ENCODE data around the gene NCOR1. TPM values are rescaled to one million over a fixed set of nuclear protein-coding genes. Genes with fewer than 3 reads are reported as not detected.
A peak's percentile ranks its signal among the peaks of the same experiment; 100 is the strongest.

Gene NCOR1
- polyA plus RNA-seq, 3 donors: 23.2 to 47.0 (median 37.9) TPM

DNA sequence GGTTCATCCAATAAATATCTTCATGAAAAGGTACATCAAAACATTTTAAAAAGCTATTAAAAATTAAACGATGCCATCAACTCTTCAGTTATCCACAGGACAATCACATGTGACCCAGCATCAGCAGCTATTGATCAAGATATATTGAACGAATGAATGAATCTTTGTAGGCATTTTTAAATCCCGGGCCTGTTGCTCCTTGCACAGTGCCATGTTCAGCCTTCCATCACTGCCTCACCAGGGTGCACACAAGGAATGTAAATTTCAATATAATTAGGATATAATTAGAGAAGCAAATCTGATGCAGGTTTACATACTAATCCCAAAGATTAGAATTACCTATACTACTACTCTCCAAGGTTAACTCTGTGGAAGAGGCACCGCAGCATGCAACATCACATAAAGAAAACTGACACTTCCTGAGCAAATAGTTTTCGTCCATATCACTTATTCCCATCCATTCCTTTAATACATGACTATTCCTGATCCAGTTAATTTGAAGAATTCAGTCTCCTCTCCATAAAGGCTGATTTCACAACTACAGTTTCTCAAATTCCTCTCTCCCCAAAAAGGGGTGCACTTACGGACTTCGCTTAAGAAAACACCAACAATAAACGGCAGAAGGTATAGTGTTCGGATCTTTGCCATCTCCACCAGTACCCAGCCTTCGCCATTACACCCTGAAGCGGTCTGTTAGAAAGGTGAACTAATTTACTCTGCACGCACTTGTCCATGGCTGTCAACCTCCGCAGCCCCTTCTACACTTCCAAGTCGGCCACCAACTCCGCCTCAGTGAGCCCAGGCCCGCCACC lies 938 bp downstream of the NCOR1 start:
- intact Hi-C loops (cut with micrococcal nuclease): loop anchor here in 1 of 2 donors (5.0 to 10.0 kb wide), 2 partner anchors 73 to 170 kb away; partner anchors contain the start of gene UBB
- no peak for DNase-seq
- WGBS (ENCODE audit: insufficient coverage): 2% methylated on average over 9 of the region's 16 CpGs

DNA sequence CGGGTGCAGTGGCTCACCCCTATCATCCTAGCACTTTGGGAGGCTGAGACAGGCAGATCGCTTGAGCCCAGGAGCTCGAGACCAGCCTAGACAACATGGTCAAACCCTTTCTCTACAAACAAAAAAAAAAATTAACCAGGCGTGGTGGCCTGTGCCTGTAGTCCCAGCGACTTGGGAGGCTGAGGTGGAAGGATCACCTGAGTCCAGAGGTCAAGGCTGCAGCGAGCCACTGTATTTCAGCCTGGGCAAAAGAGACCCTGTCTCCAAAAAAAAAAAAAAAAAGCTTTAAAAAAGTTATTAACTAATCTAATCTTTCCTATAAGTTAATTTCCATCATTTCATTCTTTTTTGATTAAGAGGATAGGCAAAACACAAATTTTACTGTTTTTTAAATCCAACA lies 2.5 kb downstream of the NCOR1 start:
- Histone ChIP-seq H4K20me1 (ENCODE audit: insufficient read depth, low read length) (peaks cover 71% of the 10 kb centered on the region), H3K79me2 (ENCODE audit: insufficient read depth, low read length) (peaks cover 88% of the 10 kb centered on the region), H3K9ac (ENCODE audit: insufficient read depth, low read length, poor library complexity, severe bottlenecking) (no peak overlapping the region), H3K4me1 (ENCODE audit: control insufficient read depth in 1 of 2, insufficient read depth in 2 of 2, low read length in 2 of 2) (peaks cover 30 to 42% of the 10 kb centered on the region in 2 donors), H3K4me3 (replicated peaks in 1 of 3; ENCODE audit: low read depth in 2 of 3, low read length in 3 of 3) (no peak overlapping the region), H3K27ac (ENCODE audit: low read depth in 1 of 2, low read length in 2 of 2) (no peak overlapping the region), H3K27me3 (ENCODE audit: control insufficient read depth in 2 of 2, insufficient read depth in 2 of 2, low read length in 2 of 2) (no peaks in the 10 kb centered on the region), H3K9me3 (replicated peaks in 1 of 2; ENCODE audit: control insufficient read depth in 1 of 2, insufficient read depth in 1 of 2, low read length in 2 of 2) (no peaks in the 10 kb centered on the region), H2AFZ (ENCODE audit: insufficient read depth, low read depth, low read length, poor library complexity, severe bottlenecking) (no peak overlapping the region), H3K36me3 (replicated peaks in 1 of 2; ENCODE audit: control insufficient read depth in 1 of 2, insufficient read depth in 2 of 2, low read length in 2 of 2) (no peaks in the 10 kb centered on the region), H3K4me2 (replicated peaks; ENCODE audit: extremely low read depth, low read length, poor library complexity, severe bottlenecking) (no peak overlapping the region)
- Mint-ChIP-seq H3K4me1 (peaks cover 42% of the 10 kb centered on the region), H3K9me3 (peaks cover 0 to 3% (median 0%) of the 10 kb centered on the region in 7 donors), H3K4me3 (peak overlapping the region in 1 of 2 donors; percentile 20), H3K27ac (peak overlapping the region in 3 of 7 donors; percentile 8 to 72 (median 24)), H3K36me3 (peaks cover 0 to 3% of the 10 kb centered on the region in 2 donors), H3K27me3 (ENCODE audit: low read depth in 3 of 3) (no peaks in the 10 kb centered on the region)
- TF ChIP-seq, protein P1, sequence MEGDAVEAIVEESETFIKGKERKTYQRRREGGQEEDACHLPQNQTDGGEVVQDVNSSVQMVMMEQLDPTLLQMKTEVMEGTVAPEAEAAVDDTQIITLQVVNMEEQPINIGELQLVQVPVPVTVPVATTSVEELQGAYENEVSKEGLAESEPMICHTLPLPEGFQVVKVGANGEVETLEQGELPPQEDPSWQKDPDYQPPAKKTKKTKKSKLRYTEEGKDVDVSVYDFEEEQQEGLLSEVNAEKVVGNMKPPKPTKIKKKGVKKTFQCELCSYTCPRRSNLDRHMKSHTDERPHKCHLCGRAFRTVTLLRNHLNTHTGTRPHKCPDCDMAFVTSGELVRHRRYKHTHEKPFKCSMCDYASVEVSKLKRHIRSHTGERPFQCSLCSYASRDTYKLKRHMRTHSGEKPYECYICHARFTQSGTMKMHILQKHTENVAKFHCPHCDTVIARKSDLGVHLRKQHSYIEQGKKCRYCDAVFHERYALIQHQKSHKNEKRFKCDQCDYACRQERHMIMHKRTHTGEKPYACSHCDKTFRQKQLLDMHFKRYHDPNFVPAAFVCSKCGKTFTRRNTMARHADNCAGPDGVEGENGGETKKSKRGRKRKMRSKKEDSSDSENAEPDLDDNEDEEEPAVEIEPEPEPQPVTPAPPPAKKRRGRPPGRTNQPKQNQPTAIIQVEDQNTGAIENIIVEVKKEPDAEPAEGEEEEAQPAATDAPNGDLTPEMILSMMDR (IDR thresholded peaks at IDR 0.05): no peak
- DNase-seq: no peak
- WGBS (ENCODE audit: insufficient coverage): no CpG with 5 or more reads among the region's 6 CpGs
- intact Hi-C loops (cut with micrococcal nuclease): loop anchor here in 1 of 2 donors (5.0 to 10.0 kb wide), 2 partner anchors 75 to 172 kb away; partner anchors contain the start of gene UBB

More for the DNA sequence above, 938 bp downstream of the NCOR1 start:
- peaks cover 31 to 46% of the 10 kb centered on the region in 2 donors for H3K4me1 ChIP-seq (ENCODE audit: control insufficient read depth in 1 of 2, insufficient read depth in 2 of 2, low read length in 2 of 2)
- H3K79me2 ChIP-seq (ENCODE audit: insufficient read depth, low read length): peaks cover 88% of the 10 kb centered on the region
- H2AFZ ChIP-seq (ENCODE audit: insufficient read depth, low read depth, low read length, poor library complexity, severe bottlenecking): peak overlapping the region; percentile 97
- H3K27me3 ChIP-seq (ENCODE audit: control insufficient read depth in 2 of 2, insufficient read depth in 2 of 2, low read length in 2 of 2): no peaks in the 10 kb centered on the region
- peak overlapping the region; percentile 64 to 89 (median 68) for H3K4me3 ChIP-seq (replicated peaks in 1 of 3; ENCODE audit: low read depth in 2 of 3, low read length in 3 of 3)
- H3K4me2 ChIP-seq (replicated peaks; ENCODE audit: extremely low read depth, low read length, poor library complexity, severe bottlenecking): peak overlapping the region; percentile 88
- H4K20me1 ChIP-seq (ENCODE audit: insufficient read depth, low read length): peaks cover 55% of the 10 kb centered on the region
- no peaks in the 10 kb centered on the region for H3K36me3 ChIP-seq (replicated peaks in 1 of 2; ENCODE audit: control insufficient read depth in 1 of 2, insufficient read depth in 2 of 2, low read length in 2 of 2)
- Mint-ChIP-seq H3K4me1 (peaks cover 40% of the 10 kb centered on the region), H3K4me3 (peak overlapping the region; percentile 94 to 97), H3K9me3 (no peaks in the 10 kb centered on the region), H3K36me3 (peaks cover 0 to 5% of the 10 kb centered on the region in 2 donors), H3K27me3 (ENCODE audit: low read depth in 3 of 3) (no peaks in the 10 kb centered on the region), H3K27ac (peak overlapping the region in 6 of 7 donors; percentile 10 to 90 (median 81))
- no peaks in the 10 kb centered on the region for H3K9me3 ChIP-seq (replicated peaks in 1 of 2; ENCODE audit: control insufficient read depth in 1 of 2, insufficient read depth in 1 of 2, low read length in 2 of 2)
- peak overlapping the region in 1 of 2 donors; percentile 89 for H3K27ac ChIP-seq (ENCODE audit: low read depth in 1 of 2, low read length in 2 of 2)
- TF ChIP-seq, protein P1 (IDR thresholded peaks at IDR 0.05): no peak
- peak overlapping the region; percentile 97 for H3K9ac ChIP-seq (ENCODE audit: insufficient read depth, low read length, poor library complexity, severe bottlenecking)

All from CD14-positive monocyte (primary cell).